Testis (tissue), 2 donors: ENCODE measurements around the gene HTR4.

Experiments
- POLR2A ChIP-seq: fragments of 450-650 bp; IDR thresholded peaks from one replicate; pipeline ENCODE4 v1.6.1; 2017; ENCODE audit warnings: antibody characterized with exemption, mild to moderate bottlenecking, moderate library complexity
- TF ChIP-seq, protein P1 (sequence below), 3 experiments: fragments of 450-650 bp in 2 of 3; fragments of 200-600 bp in 1 of 3; sonication (generic) in 1 of 3; IDR thresholded peaks; one replicate each; pipeline ENCODE4 v1.5.1; 2016 to 2019; ENCODE audit warnings: antibody characterized with exemption in 3 of 3, mild to moderate bottlenecking in 2 of 3, moderate library complexity in 1 of 3

DNA sequence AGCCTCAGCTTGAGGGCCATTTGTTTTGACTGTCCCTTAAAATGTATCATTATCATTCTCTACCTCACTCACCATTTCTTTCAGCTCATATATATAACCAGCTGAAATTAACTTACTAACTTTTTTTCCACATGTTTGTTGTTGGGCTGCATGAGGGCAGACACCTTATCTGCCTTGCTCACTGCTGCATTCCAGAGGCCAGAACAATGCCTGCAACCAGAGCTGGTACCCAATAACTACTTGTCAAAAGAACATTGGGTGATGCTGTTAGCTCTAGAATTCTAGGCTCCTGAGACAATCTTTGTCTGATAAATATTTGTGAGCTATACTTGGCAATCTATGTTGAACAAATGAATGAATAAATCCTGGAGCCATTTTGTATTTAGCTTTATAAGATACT is 68.3 kb downstream of the HTR4 start:
- no peak for TF ChIP-seq POLR2A
- TF ChIP-seq, protein P1, sequence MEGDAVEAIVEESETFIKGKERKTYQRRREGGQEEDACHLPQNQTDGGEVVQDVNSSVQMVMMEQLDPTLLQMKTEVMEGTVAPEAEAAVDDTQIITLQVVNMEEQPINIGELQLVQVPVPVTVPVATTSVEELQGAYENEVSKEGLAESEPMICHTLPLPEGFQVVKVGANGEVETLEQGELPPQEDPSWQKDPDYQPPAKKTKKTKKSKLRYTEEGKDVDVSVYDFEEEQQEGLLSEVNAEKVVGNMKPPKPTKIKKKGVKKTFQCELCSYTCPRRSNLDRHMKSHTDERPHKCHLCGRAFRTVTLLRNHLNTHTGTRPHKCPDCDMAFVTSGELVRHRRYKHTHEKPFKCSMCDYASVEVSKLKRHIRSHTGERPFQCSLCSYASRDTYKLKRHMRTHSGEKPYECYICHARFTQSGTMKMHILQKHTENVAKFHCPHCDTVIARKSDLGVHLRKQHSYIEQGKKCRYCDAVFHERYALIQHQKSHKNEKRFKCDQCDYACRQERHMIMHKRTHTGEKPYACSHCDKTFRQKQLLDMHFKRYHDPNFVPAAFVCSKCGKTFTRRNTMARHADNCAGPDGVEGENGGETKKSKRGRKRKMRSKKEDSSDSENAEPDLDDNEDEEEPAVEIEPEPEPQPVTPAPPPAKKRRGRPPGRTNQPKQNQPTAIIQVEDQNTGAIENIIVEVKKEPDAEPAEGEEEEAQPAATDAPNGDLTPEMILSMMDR (IDR thresholded peaks at IDR 0.05): no peak
